Stimulated activated CD4-positive, alpha-beta T cell treated with anti-CD3 and anti-CD28 coated beads, Interleukin-1b, Interleukin-23, amount 100 ng/mL, for 1 hour (primary cell): ENCODE data around the gene IRX3.

Source experiments
- DNase-seq, 2 donors: peaks; one replicate each; pipeline ENCODE4 v3.0.0-alpha.2; 2020; ENCODE audit warnings: low read depth in 2 of 2

IRX3 gene

GRCh38 chr16:54290833-54291655 lies 4.5 kb upstream of the IRX3 start:
- no peak for DNase-seq

GRCh38 chr16:54289945-54290832 lies 3.6 kb upstream of the IRX3 start:
- no peak for DNase-seq

- DNase-seq: no peak
These were observed 2.8 kb upstream of the IRX3 start for GRCh38 chr16:54289242-54289944.

GRCh38 chr16:54288835-54289241 lies 2.3 kb upstream of the IRX3 start:
- DNase-seq: no peak

- DNase-seq: no peak
These were observed 1.6 kb upstream of the IRX3 start for GRCh38 chr16:54288030-54288834.

- DNase-seq: no peak
These were observed 793 bp upstream of the IRX3 start for GRCh38 chr16:54287131-54288029.

GRCh38 chr16:54286090-54286365 lies 559 bp downstream of the IRX3 start:
- no peak for DNase-seq

- no peak for DNase-seq
These were observed 1.0 kb downstream of the IRX3 start for GRCh38 chr16:54285414-54286089.

GRCh38 chr16:54284931-54285413 lies 1.6 kb downstream of the IRX3 start:
- no peak for DNase-seq

GRCh38 chr16:54284319-54284930 lies 2.2 kb downstream of the IRX3 start:
- no peak for DNase-seq

- DNase-seq: no peak
These were observed 2.8 kb downstream of the IRX3 start for GRCh38 chr16:54283725-54284318.

- no peak for DNase-seq
These were observed 3.5 kb downstream of the IRX3 start for GRCh38 chr16:54282928-54283724.

GRCh38 chr16:54282202-54282927 lies 4.2 kb downstream of the IRX3 start:
- no peak for DNase-seq

GRCh38 chr16:54281535-54282201 lies 4.9 kb downstream of the IRX3 start:
- DNase-seq: no peak

GRCh38 chr16:54280751-54281150 lies 5.8 kb downstream of the IRX3 start:
- DNase-seq: no peak

- DNase-seq: no peak
These were observed 8.5 kb downstream of the IRX3 start for GRCh38 chr16:54277845-54278703.
